K562 (cell line): ENCODE results near the gene ZNF574.

Experiments
- HBP1 ChIP-seq: fragments of 450-650 bp; formaldehyde crosslinking; IDR thresholded peaks from 2 replicates; pipeline ENCODE4 v1.4.0; 2022; ENCODE audit warnings: missing genetic modification characterization
- KLF13 ChIP-seq: fragments of 450-650 bp; IDR thresholded peaks from 2 replicates; pipeline ENCODE4 v1.6.1; 2016; ENCODE audit warnings: missing genetic modification characterization, low read depth, mild to moderate bottlenecking, missing compliant biosample characterization, moderate library complexity, borderline replicate concordance

GRCh38 chr19:42060117-42060516, 15.8 kb upstream of the ZNF574 start:
- TF ChIP-seq HBP1 (CRISPR knock-in tag) (no peak), KLF13 (tag) (no peak)
